ENCODE measurements around the gene ODAD2.

The ODAD2 gene

GRCh38 chr10:27833792-27834191 lies 165.1 kb downstream of the ODAD2 start:
- no peak for DNase-seq

DNA sequence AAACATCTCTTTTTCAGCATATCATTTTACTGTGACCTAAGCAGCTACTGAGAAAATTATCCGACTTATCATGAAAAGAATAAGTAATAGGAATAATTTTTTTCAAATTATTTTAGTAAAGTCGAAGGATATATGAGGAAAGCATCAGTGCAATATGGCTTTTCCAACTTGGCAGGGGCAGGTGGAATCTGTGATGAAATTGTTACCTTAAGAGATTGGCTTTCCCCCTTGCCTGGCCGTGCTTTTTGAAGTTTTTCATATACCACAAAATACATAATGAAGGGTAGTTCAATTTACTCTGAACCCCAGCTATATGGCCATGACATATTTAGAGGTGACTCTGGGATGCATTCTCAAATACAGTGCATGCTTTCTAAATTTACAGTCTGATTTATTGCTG lies 166.1 kb downstream of the ODAD2 start:
- DNase-seq: no peak

- no peak for DNase-seq
Measured at GRCh38 chr10:27826369-27826768, 172.5 kb downstream of the ODAD2 start.

- DNase-seq: no peak
Measured at GRCh38 chr10:27822301-27822700, 176.6 kb downstream of the ODAD2 start.

DNA sequence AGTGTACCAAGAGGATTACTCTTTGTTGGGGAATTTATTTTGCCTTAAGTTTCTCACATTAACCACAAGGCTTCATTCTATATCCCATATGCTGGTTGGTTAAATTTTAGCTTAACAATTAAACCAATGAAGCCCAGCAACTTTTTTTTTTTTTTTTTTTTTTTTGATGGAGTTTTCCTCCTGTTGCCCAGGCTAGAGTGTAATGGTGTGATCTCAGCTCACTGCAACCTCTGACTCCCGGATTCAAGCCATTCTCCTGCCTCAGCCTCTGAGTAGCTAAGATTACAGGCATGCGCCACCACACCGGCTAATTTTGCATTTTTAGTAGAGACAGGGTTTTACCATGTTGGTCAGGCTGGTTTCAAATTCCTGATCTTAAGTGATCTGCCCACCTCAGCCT lies 178.2 kb downstream of the ODAD2 start:
- no peak for DNase-seq

DNA sequence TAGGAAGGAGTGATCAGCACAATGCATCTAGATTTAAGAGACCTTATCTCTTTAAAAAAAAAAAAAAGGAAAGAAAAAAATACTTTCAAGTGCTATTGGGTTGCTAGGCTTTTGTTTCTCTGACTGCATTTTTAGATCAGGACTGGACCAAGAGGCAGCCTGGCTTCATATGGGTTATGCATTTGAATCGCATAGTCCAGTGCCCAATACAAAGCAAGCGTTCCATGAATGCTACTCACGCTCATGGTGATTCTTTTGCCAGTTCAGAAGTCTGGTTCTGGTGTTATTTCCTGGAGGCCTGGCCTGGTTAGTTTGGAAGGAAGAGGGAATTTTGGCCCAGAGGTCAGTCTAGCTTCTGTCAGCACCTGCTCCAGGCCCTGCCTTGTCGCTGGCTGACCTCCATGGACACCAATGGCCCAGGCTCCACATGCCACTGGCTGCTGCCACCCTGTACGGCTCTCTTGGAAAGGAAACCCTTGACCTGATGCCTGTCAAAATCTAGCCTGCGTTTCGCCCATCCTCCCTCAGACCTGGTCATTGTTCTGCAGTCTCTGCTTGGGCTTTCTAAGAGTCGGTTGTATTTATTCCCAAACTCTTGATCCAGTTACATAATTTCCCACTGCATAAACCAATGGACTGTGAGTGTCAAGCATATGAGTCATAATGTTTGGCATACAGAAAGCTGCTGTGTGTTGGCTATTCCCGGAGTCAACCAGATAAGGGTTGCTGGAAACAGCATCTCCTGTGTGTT lies 178.9 kb downstream of the ODAD2 start:
- DNase-seq: no peak

DNA sequence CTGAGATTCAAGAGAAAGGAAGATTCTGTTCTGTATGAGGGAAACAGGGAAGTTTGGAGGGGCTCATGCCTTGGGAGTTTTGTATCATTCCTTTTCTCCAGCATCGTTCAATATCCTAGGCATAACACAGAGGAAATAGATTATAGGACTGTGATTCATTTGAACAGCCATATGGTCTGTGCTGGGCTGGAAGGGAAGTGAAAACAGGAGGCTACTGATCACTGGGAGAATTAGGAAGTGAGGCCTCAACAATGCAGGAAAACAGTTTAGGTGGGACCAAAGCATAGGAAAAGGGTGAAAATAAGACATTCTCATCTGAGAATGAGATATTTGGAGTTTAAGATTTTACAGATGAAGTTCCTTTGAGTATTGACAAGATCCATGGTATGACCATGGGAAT lies 182.6 kb downstream of the ODAD2 start:
- no peak for DNase-seq

DNA sequence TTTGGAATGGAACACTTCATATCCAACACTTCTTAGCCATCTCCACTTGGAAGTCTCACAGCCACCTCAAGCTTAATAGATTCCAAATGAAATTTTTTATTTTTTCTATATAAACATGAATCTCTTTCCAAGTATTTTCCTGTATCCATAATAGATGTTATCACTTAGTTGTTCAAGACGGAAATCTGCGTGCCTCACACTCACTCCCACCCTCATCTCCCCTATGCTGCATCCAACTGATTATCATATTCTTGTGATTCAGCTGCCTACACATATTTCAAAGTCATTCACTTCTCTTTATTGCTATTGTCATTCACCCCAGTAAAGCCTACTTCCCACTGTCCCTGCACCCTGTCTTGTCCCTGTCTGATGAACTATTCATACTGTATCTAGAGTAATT lies 183.0 kb downstream of the ODAD2 start:
- DNase-seq: no peak

DNA sequence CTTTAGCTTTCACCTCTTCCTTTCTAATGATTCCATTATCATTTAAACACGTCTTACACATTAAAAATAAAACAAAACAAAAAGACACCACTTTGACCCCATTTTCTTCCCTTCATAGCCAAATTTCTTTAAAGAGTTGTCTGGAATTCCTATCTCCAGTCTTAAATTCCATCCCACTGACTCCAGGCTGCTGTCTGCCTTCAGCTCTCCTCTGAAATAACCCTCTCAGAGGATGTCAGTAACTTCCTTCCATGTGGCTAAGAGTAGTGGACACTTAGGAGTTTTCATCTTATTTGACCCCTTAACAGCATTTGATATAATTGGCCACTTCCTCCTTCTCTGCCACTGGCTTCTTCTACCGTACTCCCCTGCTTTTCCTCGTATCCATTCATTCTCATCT lies 183.6 kb downstream of the ODAD2 start:
- no peak for DNase-seq

DNA sequence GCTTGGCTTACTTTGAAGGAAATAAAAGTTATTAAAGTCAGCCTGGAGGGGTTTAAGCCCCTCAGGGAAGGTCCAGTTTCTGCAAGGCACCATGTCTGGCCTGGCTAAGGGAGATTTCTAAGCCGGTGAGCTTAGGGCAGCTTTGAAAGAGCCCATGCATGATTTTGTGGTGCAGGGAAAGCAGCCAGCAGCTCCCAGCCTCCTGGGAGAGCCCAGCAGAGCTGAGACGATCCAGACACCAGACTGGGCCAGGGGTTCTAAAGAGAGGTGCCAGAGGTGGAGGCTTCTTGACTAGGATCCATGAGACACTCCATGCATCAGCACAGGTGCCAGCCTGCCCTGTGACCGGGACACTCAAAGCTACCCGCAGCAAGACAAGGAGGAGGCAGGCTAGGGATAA lies 193.7 kb downstream of the ODAD2 start:
- DNase-seq: no peak

DNA sequence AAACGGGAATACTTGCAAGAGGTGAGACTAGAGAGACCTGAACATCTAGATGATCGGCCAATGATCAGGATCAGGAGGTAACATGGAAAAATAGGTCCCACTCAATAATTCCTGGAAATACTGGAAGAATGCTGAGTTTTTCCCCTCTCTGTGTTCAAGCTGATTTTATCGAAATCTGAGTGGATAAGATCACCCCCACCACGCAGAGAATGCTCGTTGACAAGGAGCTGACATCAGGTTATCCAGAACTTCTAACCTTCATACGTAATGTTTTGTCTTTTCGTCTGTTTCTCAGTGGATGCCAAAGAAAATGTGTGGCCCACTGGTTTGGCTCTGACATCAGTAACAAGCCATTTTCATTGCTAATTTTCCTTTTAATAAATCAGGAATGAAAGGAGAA lies 194.7 kb downstream of the ODAD2 start:
- no peak for DNase-seq

DNA sequence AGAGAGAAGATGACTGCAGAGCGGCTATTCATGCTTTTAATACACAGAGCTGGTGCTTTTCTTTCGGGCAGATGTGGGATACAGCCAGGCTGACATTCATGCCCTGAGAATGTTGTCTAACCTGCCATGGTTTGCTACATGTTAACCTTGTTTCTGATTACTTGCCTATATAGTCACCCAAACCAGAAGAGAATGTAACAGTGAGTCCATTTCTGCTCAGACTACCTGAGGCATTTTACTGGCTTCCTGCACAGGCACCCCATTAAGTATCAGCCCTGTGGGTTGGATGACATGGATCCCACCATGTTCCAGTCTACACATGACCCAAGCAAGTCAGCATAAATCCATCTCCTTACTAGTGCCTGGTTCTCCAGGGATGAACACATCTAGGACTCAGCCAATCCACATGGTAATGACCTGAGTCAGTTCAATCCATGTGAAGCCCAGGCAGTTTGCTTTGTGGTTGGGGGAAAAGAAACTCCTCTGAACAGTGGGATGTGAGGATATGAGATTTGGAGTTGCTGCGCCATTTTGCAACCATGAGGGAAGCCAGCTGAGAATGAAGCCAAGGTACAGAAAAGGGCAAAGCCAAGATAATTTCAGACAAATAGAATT lies 197.6 kb downstream of the ODAD2 start:
- no peak for DNase-seq

DNA sequence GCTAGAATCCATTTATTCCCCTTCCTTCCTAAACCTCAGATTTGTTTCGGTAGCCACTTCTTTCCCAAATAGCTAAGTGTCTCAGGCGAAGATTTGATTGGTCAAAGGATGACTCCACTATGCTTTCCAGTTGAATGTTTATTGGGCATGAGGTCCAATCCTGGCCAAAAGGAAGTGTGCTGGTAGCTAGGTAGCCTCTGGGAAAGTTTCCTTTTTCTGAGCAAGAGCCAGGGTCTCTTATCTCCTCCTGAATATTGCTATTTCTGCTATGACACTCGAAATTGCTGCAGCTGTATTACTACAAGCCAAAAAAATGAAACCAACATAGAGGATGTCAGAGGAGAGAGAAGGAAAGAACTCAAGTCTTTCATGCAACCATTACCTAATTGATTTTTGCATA lies 199.8 kb downstream of the ODAD2 start:
- DNase-seq: no peak

DNA sequence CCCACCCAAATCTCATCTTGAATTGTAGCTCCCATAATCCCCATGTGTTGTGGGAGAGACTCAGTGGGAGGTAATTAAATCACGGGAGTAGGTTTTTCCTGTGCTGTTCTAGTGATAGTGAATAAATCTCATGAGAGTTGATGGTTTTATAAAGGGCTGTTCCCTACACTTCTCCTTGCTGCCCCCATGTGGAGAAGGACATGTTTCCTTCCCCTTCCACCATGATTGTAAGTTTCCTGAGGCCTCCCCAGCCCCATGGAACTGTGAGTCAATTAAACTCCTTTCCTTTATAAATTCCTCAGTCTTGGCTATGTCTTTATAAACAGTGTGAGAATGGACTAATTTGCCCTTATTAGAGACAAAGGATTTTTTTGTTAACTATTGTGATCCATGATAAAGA lies 204.7 kb downstream of the ODAD2 start:
- no peak for DNase-seq

DNA sequence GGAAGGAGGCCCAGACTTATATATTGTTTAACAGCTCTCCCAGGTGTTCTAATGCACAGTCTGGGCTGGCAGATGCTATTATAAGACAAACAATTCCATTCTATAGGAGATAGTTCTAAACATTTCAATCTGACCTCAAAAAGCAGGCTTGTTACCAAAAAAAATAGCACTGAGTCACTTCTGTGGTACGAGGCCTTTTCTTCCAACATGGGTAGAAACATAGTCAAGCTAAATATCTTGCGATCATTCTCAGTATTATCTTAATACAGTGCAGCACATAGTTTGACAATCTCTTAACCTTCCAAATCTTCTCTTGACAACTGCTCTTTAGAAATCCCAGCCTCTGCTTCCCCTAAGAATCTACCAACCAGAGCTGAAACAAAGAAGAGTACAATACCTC lies 206.7 kb downstream of the ODAD2 start:
- no peak for DNase-seq

GRCh38 chr10:27784272-27784671 lies 214.6 kb downstream of the ODAD2 start:
- no peak for DNase-seq

GRCh38 chr10:27783660-27784059 lies 215.2 kb downstream of the ODAD2 start:
- no peak for DNase-seq

- no peak for DNase-seq
Measured at GRCh38 chr10:27779462-27780015, 219.3 kb downstream of the ODAD2 start.

DNA sequence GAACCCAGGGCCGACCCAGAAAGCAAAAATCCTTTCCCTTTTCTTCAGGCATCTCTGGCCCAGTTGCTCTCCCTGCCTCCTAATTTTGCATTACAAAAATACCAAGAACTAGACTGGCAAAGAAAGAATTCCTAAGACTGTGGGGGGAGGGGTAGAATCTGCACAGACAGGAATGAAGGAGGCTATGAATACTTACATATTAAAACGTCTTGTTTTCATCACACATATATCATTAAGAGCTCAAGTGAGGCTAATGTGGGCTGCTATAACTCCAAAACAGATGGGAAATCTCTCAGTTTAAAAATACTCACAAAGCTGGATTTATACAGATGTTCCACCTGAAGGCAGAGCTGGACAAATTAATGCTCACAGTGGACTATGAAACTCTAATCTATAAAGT lies 224.0 kb downstream of the ODAD2 start:
- no peak for DNase-seq

DNA sequence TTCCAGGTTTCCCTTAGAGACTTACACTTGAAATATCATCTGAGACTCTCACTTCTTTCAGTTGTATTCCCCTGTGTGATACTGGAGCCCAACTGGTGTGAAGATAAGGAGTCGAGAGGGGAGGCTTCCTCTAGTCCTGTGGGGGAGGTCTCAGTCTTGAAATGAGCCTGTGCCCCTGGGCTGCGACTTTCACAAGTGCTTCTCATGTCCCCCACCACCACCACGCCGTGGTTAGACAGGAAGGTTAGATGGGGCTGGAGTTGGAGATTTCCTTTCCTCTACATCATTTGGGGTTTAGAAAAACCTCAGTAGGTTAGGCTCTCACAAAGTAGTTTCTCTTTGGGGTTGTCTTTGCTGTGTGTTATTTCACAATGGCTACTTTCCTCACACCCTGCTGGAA lies 227.6 kb downstream of the ODAD2 start:
- no peak for DNase-seq

DNA sequence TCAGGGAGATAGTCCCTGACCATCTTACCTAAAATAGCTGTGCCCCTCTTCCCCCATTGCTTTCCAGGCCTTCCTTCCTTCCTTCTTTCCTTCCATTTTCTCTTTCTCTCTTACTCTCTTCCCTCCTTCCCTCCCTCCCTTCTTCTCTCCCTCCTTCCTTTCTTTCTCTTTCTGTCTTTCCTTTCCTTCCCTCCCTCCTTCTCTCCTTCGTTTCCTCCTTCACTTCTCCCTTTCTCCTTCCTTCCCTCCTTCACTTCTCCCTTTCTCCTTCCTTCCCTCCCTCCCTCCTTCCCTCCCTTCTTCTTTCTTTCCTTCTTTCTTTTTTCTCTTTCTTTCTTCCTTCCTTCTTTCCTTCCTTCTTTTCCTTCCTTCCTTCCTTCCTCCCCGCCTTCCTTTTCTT lies 228.7 kb downstream of the ODAD2 start:
- DNase-seq: no peak
